Amniotic stem cell (primary cell): ENCODE data around the gene MYL12A.

Experiments used
- DNase-seq: peaks from one replicate; lab custom pipeline; 2025; lab: John Stamatoyannopoulos, UW

MYL12A gene

GRCh38 chr18:3283253-3283863 is 35.8 kb downstream of the MYL12A start:
- no peak for DNase-seq

GRCh38 chr18:3283908-3284307 is 36.3 kb downstream of the MYL12A start:
- DNase-seq = no peak

DNA sequence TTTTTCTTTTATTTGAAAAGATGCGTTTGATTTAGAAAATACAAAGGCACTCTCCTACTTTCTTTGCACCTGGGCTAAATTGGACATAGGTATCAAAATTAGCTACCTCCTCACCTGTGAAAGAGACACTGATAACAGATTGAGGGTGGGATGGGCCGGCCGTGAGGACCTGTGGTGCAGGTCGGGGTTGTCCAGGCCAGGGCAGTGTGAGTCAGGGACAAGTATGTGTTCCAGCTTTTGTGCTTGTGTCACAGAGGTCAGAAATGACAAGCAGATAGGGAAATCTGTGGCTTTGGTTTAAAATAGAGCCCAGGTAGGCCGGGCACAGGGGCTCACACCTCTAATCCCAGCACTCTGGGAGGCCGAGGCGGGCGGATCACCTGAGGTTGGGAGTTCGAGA is 36.9 kb downstream of the MYL12A start:
- DNase-seq = no peak

DNA sequence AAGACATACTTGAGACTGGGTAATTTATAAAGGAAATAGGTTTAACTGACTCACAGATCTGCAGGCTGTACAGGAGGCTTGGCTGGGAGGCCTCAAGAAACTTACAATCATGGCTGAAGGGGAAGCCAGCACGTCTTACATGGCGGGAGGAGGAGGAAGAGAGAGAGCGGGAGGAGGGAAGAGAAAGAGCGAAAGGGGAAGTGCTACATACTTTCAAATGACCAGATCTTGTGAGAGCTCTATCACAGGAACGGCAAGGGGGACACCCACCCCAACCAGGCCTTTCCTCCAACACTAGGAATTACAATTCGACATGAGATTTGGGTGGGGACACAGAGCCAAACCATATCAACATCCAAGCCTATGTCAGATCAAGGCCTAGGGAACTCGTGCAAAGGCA is 38.6 kb downstream of the MYL12A start:
- no peak for DNase-seq

DNA sequence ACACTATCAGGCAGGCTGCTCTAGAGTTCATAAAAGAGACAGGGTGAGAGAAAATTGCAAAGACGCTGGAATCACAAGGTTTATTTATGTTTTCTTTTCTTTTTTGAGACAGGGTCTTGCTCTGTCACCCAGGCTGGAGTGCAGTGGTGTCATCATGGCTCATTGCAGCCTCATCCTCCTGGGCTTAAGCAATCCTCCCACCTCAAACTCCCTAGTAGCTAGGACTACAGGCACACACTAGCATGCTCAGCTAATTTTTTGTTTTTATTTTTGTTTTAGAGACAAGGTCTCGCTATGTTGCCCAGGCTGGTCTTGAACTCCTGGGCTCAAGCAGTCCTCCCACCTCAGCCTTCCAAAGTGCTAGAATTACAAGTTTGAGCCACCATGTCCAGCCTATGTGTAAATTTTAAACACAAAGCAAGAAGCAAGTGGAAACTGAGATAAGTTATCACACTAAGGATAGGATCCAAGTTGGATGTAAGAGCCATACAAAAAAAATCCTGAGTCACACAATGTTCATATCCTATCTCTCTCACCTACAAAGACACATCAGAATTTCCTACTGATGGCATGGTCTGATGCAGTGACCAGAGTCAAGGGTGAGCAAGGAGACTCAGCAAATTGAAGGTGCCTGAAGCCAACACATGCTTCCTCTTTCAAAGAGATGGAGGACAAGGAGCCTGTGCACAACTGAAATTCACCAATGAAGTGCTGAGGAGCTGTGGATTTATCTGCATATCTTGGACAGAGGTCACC is 45.8 kb downstream of the MYL12A start:
- DNase-seq = no peak

DNA sequence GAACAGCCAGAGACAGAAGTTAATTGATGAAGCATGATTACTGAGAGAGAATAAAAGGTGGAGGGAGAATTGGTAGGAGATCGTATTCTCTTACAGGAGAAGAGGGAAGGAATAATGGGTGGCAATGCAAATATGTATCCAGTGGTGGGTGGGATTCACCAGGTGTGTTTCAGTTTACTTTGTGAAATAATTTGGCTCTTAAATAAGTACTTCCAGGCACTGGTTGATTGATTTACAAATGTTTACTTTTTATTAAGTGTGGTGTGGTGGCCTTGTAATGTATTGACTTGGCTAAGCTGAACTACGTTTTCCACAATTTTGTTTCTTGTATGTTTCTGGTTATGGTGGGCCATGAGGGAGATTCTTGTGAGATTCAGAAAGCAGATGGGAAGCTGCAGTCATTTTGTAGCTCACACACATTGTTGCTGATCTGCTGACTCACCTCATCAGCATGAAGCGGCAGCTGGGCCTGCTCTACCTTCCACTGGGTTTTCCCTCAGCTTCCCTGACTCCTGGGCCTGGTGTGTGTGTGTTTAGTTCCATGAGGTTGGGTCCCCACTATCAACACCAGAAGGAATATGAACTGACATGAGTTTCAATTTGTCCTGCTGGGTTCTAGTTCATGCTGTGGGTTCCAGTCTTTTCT is 47.0 kb downstream of the MYL12A start:
- no peak for DNase-seq

- peak; percentile 47 for DNase-seq
These were observed 49.7 kb downstream of the MYL12A start for GRCh38 chr18:3297025-3297984.

DNA sequence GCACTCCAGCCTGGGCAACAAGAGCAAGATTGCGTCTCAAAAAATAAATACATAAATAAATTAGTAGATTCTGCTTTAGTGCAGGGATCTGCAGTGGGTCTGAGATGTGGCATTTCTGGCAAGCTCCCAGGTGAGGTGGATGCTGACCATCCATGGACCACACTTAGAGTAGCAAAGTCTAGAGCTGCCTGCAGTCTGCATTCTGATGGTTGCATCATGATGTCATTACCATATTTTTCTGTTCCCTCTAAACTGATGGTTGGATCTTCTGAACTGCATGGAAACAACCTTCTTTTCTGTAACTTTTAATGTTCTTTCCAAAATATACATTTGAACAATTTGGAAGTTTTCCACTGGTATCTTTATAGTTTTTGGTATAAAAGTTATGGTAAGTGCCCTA is 57.2 kb downstream of the MYL12A start:
- DNase-seq = no peak

DNA sequence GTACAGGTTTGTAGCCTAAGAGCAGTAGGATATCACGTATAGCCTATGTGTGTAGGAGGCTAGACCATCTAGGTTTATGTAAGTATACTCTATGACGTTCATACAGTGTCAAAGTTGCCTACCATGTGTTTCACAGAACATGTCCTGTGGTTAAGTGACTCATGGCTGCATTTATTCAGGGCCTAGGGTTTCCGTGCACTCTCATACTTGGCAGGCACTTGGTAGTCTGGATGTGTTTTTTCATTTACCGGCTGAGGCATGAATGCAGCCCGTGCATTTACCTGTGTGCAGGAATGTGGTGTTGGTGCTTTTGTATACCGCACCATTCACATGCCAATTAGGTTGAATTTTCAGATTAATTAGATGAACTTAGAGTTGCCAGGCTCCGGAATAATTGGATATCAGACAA is 57.8 kb downstream of the MYL12A start:
- peak; percentile 63 for DNase-seq
